DOHH2 (cell line): Measurements from ENCODE around the gene CCND2.

Experiments
- H3F3A ChIP-seq: fragments of 200-600 bp; sonication (generic), shearing (Covaris generic); 2 replicates; pipeline ENCODE4 v1.6.0; 2016; ENCODE audit warnings: antibody characterized with exemption, mild to moderate bottlenecking; ENCODE audit not compliant: control insufficient read depth, insufficient read depth
- H3K27ac ChIP-seq: fragments of 200-600 bp; sonication (generic); 2 replicates; pipeline ENCODE4 v1.5.1; 2014; ENCODE audit warnings: low read depth, mild to moderate bottlenecking, low read length, moderate library complexity
- H3K27me3 ChIP-seq: fragments of 200-600 bp; sonication (generic); 2 replicates; pipeline ENCODE4 v1.6.1; 2014; ENCODE audit warnings: mild to moderate bottlenecking, low read length, mixed read lengths; ENCODE audit not compliant: control insufficient read depth
- H3K36me3 ChIP-seq: fragments of 200-600 bp; sonication (generic); 2 replicates; pipeline ENCODE4 v1.6.1; 2014; ENCODE audit warnings: mild to moderate bottlenecking, low read length, moderate library complexity, mixed read lengths; ENCODE audit not compliant: control insufficient read depth
- H3K4me1 ChIP-seq: fragments of 200-600 bp; sonication (generic); 2 replicates; pipeline ENCODE4 v1.6.1; 2014; ENCODE audit warnings: mild to moderate bottlenecking, low read length, mixed read lengths; ENCODE audit not compliant: control insufficient read depth
- H3K4me2 ChIP-seq: fragments of 200-600 bp; sonication (generic); 2 replicates; pipeline ENCODE4 v1.6.0; 2014; ENCODE audit warnings: mild to moderate bottlenecking, low read length, moderate library complexity
- H3K4me3 ChIP-seq: fragments of 200-600 bp; sonication (generic); 2 replicates; pipeline ENCODE4 v1.5.1; 2014; ENCODE audit warnings: mild to moderate bottlenecking, low read length, mixed read lengths
- H3K79me2 ChIP-seq: fragments of 200-600 bp; sonication (generic); 2 replicates; pipeline ENCODE4 v1.6.1; 2014; ENCODE audit warnings: mild to moderate bottlenecking, low read length, mixed read lengths; ENCODE audit not compliant: control insufficient read depth
- H3K9me2 ChIP-seq: fragments of 200-600 bp; sonication (generic); replicated peaks from 2 replicates; pipeline ENCODE4 v1.6.1; 2014; ENCODE audit warnings: mild to moderate bottlenecking, low read length, mixed read lengths; ENCODE audit not compliant: control insufficient read depth
- H3K9me3 ChIP-seq: fragments of 200-600 bp; sonication (generic); 2 replicates; pipeline ENCODE4 v1.6.1; 2014; ENCODE audit warnings: antibody characterized with exemption, low read length, mixed read lengths; ENCODE audit not compliant: control insufficient read depth, insufficient read depth
- H4K20me1 ChIP-seq: fragments of 200-600 bp; sonication (generic); 2 replicates; pipeline ENCODE4 v1.6.0; 2014; ENCODE audit warnings: low read depth, mild to moderate bottlenecking, antibody characterized with exemption, low read length, moderate library complexity; ENCODE audit not compliant: control insufficient read depth, insufficient read depth
- EZH2phosphoT487 ChIP-seq: fragments of 200-600 bp; sonication (generic); IDR thresholded peaks from 2 replicates; pipeline ENCODE4 v1.6.1; 2017; ENCODE audit warnings: borderline replicate concordance, mild to moderate bottlenecking, antibody characterized with exemption, low read length, moderate library complexity, mixed read lengths
- TF ChIP-seq, protein P1 (sequence below): fragments of 200-600 bp; sonication (generic); IDR thresholded peaks from one replicate; pipeline ENCODE4 v1.5.1; 2014; ENCODE audit warnings: antibody characterized with exemption, mild to moderate bottlenecking, low read depth, low read length; ENCODE audit not compliant: poor library complexity, severe bottlenecking

The CCND2 gene

DNA sequence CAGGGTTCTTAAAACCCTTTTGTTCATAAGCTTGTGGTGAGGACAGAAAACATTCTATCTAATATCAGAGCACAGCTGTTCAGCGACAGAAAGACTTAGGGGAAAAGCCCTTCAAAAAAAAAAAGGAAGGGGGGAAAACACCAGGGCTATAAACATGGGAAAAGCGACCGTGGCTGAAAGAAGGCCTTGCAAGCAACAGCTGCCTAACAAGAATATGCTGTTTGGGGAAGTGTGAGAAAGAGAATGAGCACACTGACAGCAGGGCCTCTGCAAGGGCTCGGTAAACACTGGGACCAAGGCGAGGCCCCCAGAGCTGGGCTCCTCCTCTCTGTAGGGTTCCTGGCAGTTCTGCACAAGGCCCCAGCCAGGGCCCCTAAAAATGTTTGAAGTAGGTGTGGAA, 27.4 kb upstream of the CCND2 start:
- H3K4me2 ChIP-seq = no peak overlapping the region

DNA sequence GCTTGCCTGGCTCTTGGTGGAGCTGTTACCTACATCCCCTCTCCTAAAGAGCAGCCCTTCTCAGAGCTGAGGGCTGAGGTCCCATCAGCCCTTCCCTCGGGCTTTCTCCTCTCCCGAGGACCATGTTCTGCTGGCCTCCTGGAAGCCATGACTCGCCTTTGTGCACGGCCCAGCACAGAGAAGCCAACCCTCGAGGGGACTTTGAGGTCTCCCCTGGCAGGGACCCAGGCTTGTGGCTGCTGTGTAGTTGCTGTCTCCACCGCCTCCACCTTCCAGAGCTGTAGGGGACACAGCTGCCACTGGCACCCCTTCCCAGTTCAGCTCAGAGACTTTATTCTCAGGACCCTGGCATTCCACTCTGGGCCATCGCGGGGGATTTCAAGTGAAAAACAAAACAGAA, 22.9 kb upstream of the CCND2 start:
- Histone ChIP-seq H3K4me3 (no peak overlapping the region), H3K36me3 (no peaks in the 10 kb centered on the region), H3K4me2 (no peak overlapping the region), H3K4me1 (no peaks in the 10 kb centered on the region), H3K27ac (no peak overlapping the region), H3F3A (no peaks in the 10 kb centered on the region), H3K79me2 (no peaks in the 10 kb centered on the region), H4K20me1 (no peaks in the 10 kb centered on the region), H3K9me3 (no peaks in the 10 kb centered on the region), H3K27me3 (peaks cover 8% of the 10 kb centered on the region), H3K9me2 (no peaks in the 10 kb centered on the region)
- TF ChIP-seq, protein P1, sequence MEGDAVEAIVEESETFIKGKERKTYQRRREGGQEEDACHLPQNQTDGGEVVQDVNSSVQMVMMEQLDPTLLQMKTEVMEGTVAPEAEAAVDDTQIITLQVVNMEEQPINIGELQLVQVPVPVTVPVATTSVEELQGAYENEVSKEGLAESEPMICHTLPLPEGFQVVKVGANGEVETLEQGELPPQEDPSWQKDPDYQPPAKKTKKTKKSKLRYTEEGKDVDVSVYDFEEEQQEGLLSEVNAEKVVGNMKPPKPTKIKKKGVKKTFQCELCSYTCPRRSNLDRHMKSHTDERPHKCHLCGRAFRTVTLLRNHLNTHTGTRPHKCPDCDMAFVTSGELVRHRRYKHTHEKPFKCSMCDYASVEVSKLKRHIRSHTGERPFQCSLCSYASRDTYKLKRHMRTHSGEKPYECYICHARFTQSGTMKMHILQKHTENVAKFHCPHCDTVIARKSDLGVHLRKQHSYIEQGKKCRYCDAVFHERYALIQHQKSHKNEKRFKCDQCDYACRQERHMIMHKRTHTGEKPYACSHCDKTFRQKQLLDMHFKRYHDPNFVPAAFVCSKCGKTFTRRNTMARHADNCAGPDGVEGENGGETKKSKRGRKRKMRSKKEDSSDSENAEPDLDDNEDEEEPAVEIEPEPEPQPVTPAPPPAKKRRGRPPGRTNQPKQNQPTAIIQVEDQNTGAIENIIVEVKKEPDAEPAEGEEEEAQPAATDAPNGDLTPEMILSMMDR = no peak
- no peak for TF ChIP-seq EZH2phosphoT487

More for the DNA sequence above, 27.4 kb upstream of the CCND2 start:
- Histone ChIP-seq H3K9me2 (no peaks in the 10 kb centered on the region), H3K4me3 (no peak overlapping the region), H3K9me3 (no peaks in the 10 kb centered on the region), H3K4me1 (no peaks in the 10 kb centered on the region), H3K36me3 (no peaks in the 10 kb centered on the region), H3K79me2 (no peaks in the 10 kb centered on the region), H3K27me3 (peaks cover 4% of the 10 kb centered on the region; the same call in 1 of the 2 replicates), H3F3A (no peaks in the 10 kb centered on the region), H3K27ac (no peak overlapping the region), H4K20me1 (no peaks in the 10 kb centered on the region)
- no peak for TF ChIP-seq EZH2phosphoT487
- TF ChIP-seq, protein P1 = no peak

DNA sequence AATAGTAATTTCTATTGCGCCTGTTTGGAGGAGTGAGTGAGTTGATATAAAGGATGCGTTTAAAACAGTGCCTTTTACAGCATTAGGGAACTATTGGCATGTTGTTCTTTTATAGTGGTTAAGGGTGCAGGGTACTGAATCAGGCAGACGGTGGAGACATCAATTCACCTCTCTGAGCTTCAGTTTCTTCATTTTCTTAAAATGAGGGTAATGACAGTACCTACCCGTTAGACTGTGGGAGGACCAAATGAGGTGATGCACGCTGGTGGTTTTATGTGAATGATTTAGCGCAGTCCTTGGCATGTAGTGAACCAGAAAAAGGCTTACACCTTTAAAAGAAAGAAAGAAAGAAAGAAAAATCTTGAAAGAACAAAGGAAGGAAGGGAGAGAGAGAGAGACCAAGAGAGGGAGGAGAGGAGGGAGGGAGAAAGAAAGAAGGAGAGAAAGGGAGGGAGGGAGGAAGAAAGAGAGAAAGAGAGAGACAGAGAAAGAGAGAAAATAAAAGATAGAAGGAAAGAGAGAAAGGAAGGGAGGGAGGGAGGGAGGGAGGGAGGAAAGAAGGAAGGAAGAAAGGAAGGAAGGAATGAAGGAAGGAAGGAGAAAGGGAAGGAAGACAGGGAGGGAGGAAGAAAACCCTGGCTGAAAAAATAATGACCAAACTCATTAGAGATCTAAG, 22.2 kb upstream of the CCND2 start:
- Histone ChIP-seq H3K27me3 (peaks cover 8% of the 10 kb centered on the region), H3K9me3 (no peaks in the 10 kb centered on the region), H3K4me1 (no peaks in the 10 kb centered on the region), H3K4me3 (no peak overlapping the region), H3K36me3 (no peaks in the 10 kb centered on the region), H4K20me1 (no peaks in the 10 kb centered on the region), H3F3A (no peaks in the 10 kb centered on the region), H3K27ac (no peak overlapping the region), H3K4me2 (no peak overlapping the region), H3K79me2 (no peaks in the 10 kb centered on the region), H3K9me2 (no peaks in the 10 kb centered on the region)
- TF ChIP-seq EZH2phosphoT487 = no peak
- TF ChIP-seq, protein P1 = no peak
